ENCODE results near the gene SNORC. TPM values are rescaled to one million over a fixed set of nuclear protein-coding genes. Genes with fewer than 3 reads are reported as not detected.

The SNORC gene
- total and polyA plus RNA-seq, 2 of the 13 experiments (the other 11 are each of a cell fraction or from before 2014, with no cell fraction given) = 59.1 to 86.1 TPM

DNA sequence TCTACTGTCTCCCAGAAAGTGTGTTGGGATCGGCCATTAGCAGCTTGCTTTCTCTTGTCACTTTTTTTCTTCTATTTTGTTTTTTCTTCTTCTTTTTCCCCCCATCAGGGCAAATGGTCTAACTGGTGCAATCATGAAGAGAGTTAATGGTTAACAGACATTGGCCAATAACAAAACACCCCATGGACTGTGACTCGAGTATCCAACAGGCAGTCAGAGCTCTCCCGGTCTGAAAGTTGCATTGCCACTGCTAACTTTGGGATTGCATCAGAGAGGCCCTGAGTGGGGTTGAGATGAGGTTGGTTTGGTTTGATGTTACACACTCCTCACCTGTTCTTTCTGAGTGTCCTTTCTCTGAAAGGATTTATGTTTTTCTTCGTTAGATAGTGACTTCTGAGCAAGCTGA, 12.9 kb upstream of the SNORC start (continued):
- TF ChIP-seq ZSCAN21 (CRISPR knock-in tag; IDR thresholded peaks at IDR 0.05; ENCODE audit: borderline replicate concordance) (no peak), FOXK2 (IDR thresholded peaks at IDR 0.05) (peak; percentile 25; the same call in 1 of the 2 replicates), CREB1 (IDR thresholded peaks at IDR 0.05) (0 out of 2 replicates have a peak, but pooled peaks have one; percentile 30), CREB1 (CRISPR knock-in tag; IDR thresholded peaks at IDR 0.05) (peak; percentile 90), NFYB (CRISPR knock-in tag; IDR thresholded peaks at IDR 0.05) (peak; percentile 61), HMG20A (CRISPR knock-in tag; IDR thresholded peaks at IDR 0.05; ENCODE audit: borderline replicate concordance) (peak; percentile 82), RCOR2 (CRISPR knock-in tag; IDR thresholded peaks at IDR 0.05) (peak; percentile 95), HNF4A (CRISPR knock-in tag; IDR thresholded peaks at IDR 0.05) (peak; percentile 90), PHB2 (IDR thresholded peaks at IDR 0.05; ENCODE audit: partially characterized antibody) (no peak), NCOR1 (IDR thresholded peaks at IDR 0.05; ENCODE audit: borderline replicate concordance, low read length) (peak; percentile 93; the same call in 1 of the 2 replicates), HHEX (CRISPR knock-in tag; IDR thresholded peaks at IDR 0.05) (peak; percentile 47; the same call in 1 of the 2 replicates), ZNF260 (CRISPR knock-in tag; IDR thresholded peaks at IDR 0.05; ENCODE audit: borderline replicate concordance, low read depth) (no peak), MIER3 (CRISPR knock-in tag; IDR thresholded peaks at IDR 0.05; ENCODE audit: borderline replicate concordance) (peak; percentile 93; the same call in 1 of the 2 replicates), ZKSCAN8 (CRISPR knock-in tag; IDR thresholded peaks at IDR 0.05; ENCODE audit: borderline replicate concordance) (peak; percentile 94)
- TF ChIP-seq, protein P1, sequence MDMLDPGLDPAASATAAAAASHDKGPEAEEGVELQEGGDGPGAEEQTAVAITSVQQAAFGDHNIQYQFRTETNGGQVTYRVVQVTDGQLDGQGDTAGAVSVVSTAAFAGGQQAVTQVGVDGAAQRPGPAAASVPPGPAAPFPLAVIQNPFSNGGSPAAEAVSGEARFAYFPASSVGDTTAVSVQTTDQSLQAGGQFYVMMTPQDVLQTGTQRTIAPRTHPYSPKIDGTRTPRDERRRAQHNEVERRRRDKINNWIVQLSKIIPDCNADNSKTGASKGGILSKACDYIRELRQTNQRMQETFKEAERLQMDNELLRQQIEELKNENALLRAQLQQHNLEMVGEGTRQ (IDR thresholded peaks at IDR 0.05; ENCODE audit: low read depth, low read length) = no peak
- TF ChIP-seq, protein P1 (CRISPR knock-in tag; IDR thresholded peaks at IDR 0.05; ENCODE audit: borderline replicate concordance) = 0 out of 2 replicates have a peak, but pooled peaks have one; percentile 34
- TF ChIP-seq, protein P2, sequence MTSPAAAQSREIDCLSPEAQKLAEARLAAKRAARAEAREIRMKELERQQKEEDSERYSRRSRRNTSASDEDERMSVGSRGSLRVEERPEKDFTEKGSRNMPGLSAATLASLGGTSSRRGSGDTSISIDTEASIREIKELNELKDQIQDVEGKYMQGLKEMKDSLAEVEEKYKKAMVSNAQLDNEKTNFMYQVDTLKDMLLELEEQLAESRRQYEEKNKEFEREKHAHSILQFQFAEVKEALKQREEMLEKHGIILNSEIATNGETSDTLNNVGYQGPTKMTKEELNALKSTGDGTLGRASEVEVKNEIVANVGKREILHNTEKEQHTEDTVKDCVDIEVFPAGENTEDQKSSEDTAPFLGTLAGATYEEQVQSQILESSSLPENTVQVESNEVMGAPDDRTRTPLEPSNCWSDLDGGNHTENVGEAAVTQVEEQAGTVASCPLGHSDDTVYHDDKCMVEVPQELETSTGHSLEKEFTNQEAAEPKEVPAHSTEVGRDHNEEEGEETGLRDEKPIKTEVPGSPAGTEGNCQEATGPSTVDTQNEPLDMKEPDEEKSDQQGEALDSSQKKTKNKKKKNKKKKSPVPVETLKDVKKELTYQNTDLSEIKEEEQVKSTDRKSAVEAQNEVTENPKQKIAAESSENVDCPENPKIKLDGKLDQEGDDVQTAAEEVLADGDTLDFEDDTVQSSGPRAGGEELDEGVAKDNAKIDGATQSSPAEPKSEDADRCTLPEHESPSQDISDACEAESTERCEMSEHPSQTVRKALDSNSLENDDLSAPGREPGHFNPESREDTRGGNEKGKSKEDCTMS (CRISPR knock-in tag; conservative IDR thresholded peaks at IDR 0.05) = no peak
- TF ChIP-seq, protein P3, sequence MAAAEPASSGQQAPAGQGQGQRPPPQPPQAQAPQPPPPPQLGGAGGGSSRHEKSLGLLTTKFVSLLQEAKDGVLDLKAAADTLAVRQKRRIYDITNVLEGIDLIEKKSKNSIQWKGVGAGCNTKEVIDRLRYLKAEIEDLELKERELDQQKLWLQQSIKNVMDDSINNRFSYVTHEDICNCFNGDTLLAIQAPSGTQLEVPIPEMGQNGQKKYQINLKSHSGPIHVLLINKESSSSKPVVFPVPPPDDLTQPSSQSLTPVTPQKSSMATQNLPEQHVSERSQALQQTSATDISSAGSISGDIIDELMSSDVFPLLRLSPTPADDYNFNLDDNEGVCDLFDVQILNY (CRISPR knock-in tag; conservative IDR thresholded peaks at IDR 0.05) = no peak
- TF ChIP-seq, protein P4, sequence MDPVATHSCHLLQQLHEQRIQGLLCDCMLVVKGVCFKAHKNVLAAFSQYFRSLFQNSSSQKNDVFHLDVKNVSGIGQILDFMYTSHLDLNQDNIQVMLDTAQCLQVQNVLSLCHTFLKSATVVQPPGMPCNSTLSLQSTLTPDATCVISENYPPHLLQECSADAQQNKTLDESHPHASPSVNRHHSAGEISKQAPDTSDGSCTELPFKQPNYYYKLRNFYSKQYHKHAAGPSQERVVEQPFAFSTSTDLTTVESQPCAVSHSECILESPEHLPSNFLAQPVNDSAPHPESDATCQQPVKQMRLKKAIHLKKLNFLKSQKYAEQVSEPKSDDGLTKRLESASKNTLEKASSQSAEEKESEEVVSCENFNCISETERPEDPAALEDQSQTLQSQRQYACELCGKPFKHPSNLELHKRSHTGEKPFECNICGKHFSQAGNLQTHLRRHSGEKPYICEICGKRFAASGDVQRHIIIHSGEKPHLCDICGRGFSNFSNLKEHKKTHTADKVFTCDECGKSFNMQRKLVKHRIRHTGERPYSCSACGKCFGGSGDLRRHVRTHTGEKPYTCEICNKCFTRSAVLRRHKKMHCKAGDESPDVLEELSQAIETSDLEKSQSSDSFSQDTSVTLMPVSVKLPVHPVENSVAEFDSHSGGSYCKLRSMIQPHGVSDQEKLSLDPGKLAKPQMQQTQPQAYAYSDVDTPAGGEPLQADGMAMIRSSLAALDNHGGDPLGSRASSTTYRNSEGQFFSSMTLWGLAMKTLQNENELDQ (CRISPR knock-in tag; IDR thresholded peaks at IDR 0.05; ENCODE audit: borderline replicate concordance) = no peak
- TF ChIP-seq, protein P5, sequence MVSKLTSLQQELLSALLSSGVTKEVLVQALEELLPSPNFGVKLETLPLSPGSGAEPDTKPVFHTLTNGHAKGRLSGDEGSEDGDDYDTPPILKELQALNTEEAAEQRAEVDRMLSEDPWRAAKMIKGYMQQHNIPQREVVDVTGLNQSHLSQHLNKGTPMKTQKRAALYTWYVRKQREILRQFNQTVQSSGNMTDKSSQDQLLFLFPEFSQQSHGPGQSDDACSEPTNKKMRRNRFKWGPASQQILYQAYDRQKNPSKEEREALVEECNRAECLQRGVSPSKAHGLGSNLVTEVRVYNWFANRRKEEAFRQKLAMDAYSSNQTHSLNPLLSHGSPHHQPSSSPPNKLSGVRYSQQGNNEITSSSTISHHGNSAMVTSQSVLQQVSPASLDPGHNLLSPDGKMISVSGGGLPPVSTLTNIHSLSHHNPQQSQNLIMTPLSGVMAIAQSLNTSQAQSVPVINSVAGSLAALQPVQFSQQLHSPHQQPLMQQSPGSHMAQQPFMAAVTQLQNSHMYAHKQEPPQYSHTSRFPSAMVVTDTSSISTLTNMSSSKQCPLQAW (CRISPR knock-in tag; IDR thresholded peaks at IDR 0.05) = peak; percentile 100
- TF ChIP-seq, protein P6, sequence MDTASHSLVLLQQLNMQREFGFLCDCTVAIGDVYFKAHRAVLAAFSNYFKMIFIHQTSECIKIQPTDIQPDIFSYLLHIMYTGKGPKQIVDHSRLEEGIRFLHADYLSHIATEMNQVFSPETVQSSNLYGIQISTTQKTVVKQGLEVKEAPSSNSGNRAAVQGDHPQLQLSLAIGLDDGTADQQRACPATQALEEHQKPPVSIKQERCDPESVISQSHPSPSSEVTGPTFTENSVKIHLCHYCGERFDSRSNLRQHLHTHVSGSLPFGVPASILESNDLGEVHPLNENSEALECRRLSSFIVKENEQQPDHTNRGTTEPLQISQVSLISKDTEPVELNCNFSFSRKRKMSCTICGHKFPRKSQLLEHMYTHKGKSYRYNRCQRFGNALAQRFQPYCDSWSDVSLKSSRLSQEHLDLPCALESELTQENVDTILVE (CRISPR knock-in tag; IDR thresholded peaks at IDR 0.05) = peak; percentile 84
